ENCODE measurements around the gene PPP1CC.

- no peak for TF ChIP-seq POLR2A (IDR thresholded peaks at IDR 0.05)
- no peak for TF ChIP-seq CTCF (IDR thresholded peaks at IDR 0.05)
Measured at GRCh38 chr12:110778833-110779577, 36.3 kb upstream of the PPP1CC start.

All from uterus (tissue), 2 donors.